HEK293T (cell line): ENCODE data around the gene FNDC4.

Source experiments
- BHLHE40 ChIP-seq: fragments of 450-650 bp; IDR thresholded peaks from 2 replicates; pipeline ENCODE4 v1.6.1; 2016; ENCODE audit warnings: mild to moderate bottlenecking, moderate library complexity, borderline replicate concordance
- ELF4 ChIP-seq: fragments of 450-650 bp; IDR thresholded peaks from 2 replicates; pipeline ENCODE4 v1.6.1; 2017; ENCODE audit warnings: antibody characterized with exemption
- FOXK2 ChIP-seq: fragments of 450-650 bp; IDR thresholded peaks from 2 replicates; pipeline ENCODE4 v1.6.1; 2016; ENCODE audit warnings: mild to moderate bottlenecking
- FOXM1 ChIP-seq: fragments of 450-650 bp; IDR thresholded peaks from 2 replicates; pipeline ENCODE4 v1.6.1; 2017; ENCODE audit warnings: mild to moderate bottlenecking, borderline replicate concordance
- HDGF ChIP-seq: fragments of 450-650 bp; IDR thresholded peaks from 2 replicates; pipeline ENCODE4 v1.6.1; 2017; ENCODE audit warnings: antibody characterized with exemption, borderline replicate concordance
- SUZ12 ChIP-seq: fragments of 450-650 bp; IDR thresholded peaks from 2 replicates; pipeline ENCODE4 v1.6.1; 2016; ENCODE audit warnings: mild to moderate bottlenecking

DNA sequence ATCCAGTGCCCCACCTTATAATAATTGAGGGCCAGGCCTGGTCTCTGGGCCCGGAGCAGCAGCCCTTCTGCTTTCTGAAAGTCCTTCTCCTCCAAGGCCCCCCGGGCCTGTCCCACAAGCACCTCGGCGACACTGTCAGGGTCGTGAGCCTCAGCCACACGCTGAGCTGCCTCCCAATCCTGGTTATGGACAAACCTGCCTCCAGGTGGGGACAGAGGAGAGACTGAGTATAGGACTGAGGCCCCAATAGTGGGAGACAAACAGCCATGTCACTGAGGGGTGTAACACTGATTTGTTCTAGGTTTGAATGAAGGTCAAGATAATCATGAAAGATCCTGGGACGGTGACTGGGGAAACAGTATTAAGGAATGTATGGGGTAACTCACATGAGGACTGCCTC lies 41.0 kb downstream of the FNDC4 start:
- TF ChIP-seq FOXM1 (no peak), ELF4 (no peak), BHLHE40 (no peak), SUZ12 (no peak), HDGF (no peak), FOXK2 (no peak)
